Stimulated activated CD4-positive, alpha-beta T cell treated with anti-CD3 and anti-CD28 coated beads, Interleukin-4, amount 100 ng/mL, for 24 hours (primary cell): Measurements from ENCODE around the gene FIP1L1.
"Not testable (repeated sequence)": the region's sequence is repeated elsewhere in the genome, so short reads cannot be mapped to it uniquely, and the experiment has no call there.

Experiments used
- DNase-seq: peaks from one replicate; pipeline ENCODE4 v3.0.0-alpha.2; 2020

FIP1L1 gene

GRCh38 chr4:53377319-53378170, at the start of gene FIP1L1:
Gene FIP1L1 (plus strand): TSS chr4:53377641. CDS start chr4:53377839, 198 bp downstream.
- DNase-seq, result peak; percentile 95

GRCh38 chr4:53334916-53335315, 42.5 kb upstream of the FIP1L1 start:
- not testable (repeated sequence) for DNase-seq

GRCh38 chr4:53340145-53340544, 37.3 kb upstream of the FIP1L1 start:
- DNase-seq, result not testable (repeated sequence)

GRCh38 chr4:53346392-53346791, 31.0 kb upstream of the FIP1L1 start:
- DNase-seq, result not testable (repeated sequence)

- DNase-seq, result no peak
Measured at GRCh38 chr4:53346920-53347852, 30.3 kb upstream of the FIP1L1 start.

GRCh38 chr4:53348046-53348445, 29.4 kb upstream of the FIP1L1 start:
- no peak for DNase-seq

GRCh38 chr4:53349091-53349491, 28.4 kb upstream of the FIP1L1 start:
- no peak for DNase-seq

GRCh38 chr4:53354012-53354722, 23.3 kb upstream of the FIP1L1 start:
- no peak for DNase-seq

GRCh38 chr4:53355930-53356521, 21.4 kb upstream of the FIP1L1 start:
- DNase-seq, result no peak

- no peak for DNase-seq
Measured at GRCh38 chr4:53361451-53361850, 16.0 kb upstream of the FIP1L1 start.

GRCh38 chr4:53362093-53362492, 15.3 kb upstream of the FIP1L1 start:
- DNase-seq, result no peak

- DNase-seq, result no peak
Measured at GRCh38 chr4:53364624-53365023, 12.8 kb upstream of the FIP1L1 start.

- DNase-seq, result peak; percentile 7
Measured at GRCh38 chr4:53365121-53365485, 12.3 kb upstream of the FIP1L1 start.

- peak; percentile 97 for DNase-seq
Measured at GRCh38 chr4:53365486-53366300, 11.7 kb upstream of the FIP1L1 start, which contains the start of gene SCFD2. Gene SCFD2 (minus strand): TSS chr4:53366061.

GRCh38 chr4:53366301-53366716, 11.1 kb upstream of the FIP1L1 start:
- no peak for DNase-seq

- no peak for DNase-seq
Measured at GRCh38 chr4:53367721-53368120, 9.7 kb upstream of the FIP1L1 start.

GRCh38 chr4:53371049-53371448, 6.4 kb upstream of the FIP1L1 start:
- DNase-seq, result no peak

- DNase-seq, result no peak
Measured at GRCh38 chr4:53371843-53372521, 5.5 kb upstream of the FIP1L1 start.

- DNase-seq, result no peak
Measured at GRCh38 chr4:53374777-53375258, 2.6 kb upstream of the FIP1L1 start.

GRCh38 chr4:53376900-53377299, 541 bp upstream of the FIP1L1 start:
- DNase-seq, result no peak

- DNase-seq, result no peak
Measured at GRCh38 chr4:53378171-53378482, 686 bp downstream of the FIP1L1 start.
